SK-N-SH (cell line): Measurements from ENCODE around the gene FAM78A. TPM values are rescaled to one million over a fixed set of nuclear protein-coding genes. Genes with fewer than 3 reads are reported as not detected.
"Not testable (repeated sequence)": the region's sequence is repeated elsewhere in the genome, so short reads cannot be mapped to it uniquely, and the experiment has no call there.

ENCODE experiments used
- CTCF ChIA-PET: fragments of 300-600, 350-600 bp; formaldehyde crosslinking; extraction: SDS; loops from one replicate; lab custom pipeline; 2021; lab: Yijun Ruan, JAX
- POLR2A ChIA-PET: fragments of 350-600 bp; sonication (Branson Sonifier 250); formaldehyde crosslinking; extraction: SDS; loops from one replicate; lab custom pipeline; 2020; ENCODE audit warnings: antibody characterized with exemption, inconsistent platforms; lab: Yijun Ruan, JAX
- DNase-seq: peaks from one replicate; pipeline ENCODE4 v3.0.0; 2012
- H2AFZ ChIP-seq: fragments of 200-600 bp; sonication (generic); 2 replicates; pipeline ENCODE4 v1.8.1; 2016; ENCODE audit warnings: antibody characterized with exemption, mild to moderate bottlenecking, low read depth
- H3F3A ChIP-seq: fragments of 200-600 bp; sonication (generic); replicated peaks from 2 replicates; pipeline ENCODE3; 2016; ENCODE audit warnings: antibody characterized with exemption, mild to moderate bottlenecking; ENCODE audit not compliant: insufficient read depth
- H3K27ac ChIP-seq, 2 experiments: fragments of 200-500 bp in 1 of 2; fragments of 200-600 bp in 1 of 2; sonication (Bioruptor generic) in 1 of 2; sonication (generic), shearing (Covaris generic) in 1 of 2; 2 replicates each; pipeline versions ENCODE4 v1.5.1 to v1.6.1; 2014 to 2016; ENCODE audit warnings: low read depth in 2 of 2, inconsistent platforms in 1 of 2, low read length in 1 of 2, mild to moderate bottlenecking in 1 of 2, mixed read lengths in 1 of 2
- H3K27me3 ChIP-seq: fragments of 200-600 bp; sonication (generic), shearing (Covaris generic); 2 replicates; pipeline ENCODE4 v1.6.1; 2016; ENCODE audit warnings: mixed run types; ENCODE audit not compliant: insufficient read depth
- H3K36me3 ChIP-seq, 2 experiments: fragments of 200-500 bp in 1 of 2; fragments of 200-600 bp in 1 of 2; sonication (Bioruptor generic) in 1 of 2; sonication (generic) in 1 of 2; replicated peaks in 1 of 2; 2 replicates each; pipeline versions ENCODE3 to v1.5.1; 2014 to 2016; ENCODE audit warnings: low read length in 1 of 2, mild to moderate bottlenecking in 1 of 2; ENCODE audit not compliant: insufficient read depth in 2 of 2, control insufficient read depth in 1 of 2
- H3K4me1 ChIP-seq, 2 experiments: fragments of 200-500 bp in 1 of 2; fragments of 200-600 bp in 1 of 2; sonication (Bioruptor generic) in 1 of 2; sonication (generic), shearing (Covaris generic) in 1 of 2; 2 replicates each; pipeline versions ENCODE4 v1.5.1 to v1.6.1; 2014 to 2016; ENCODE audit warnings: low read depth in 1 of 2, low read length in 1 of 2, mixed run types in 1 of 2; ENCODE audit not compliant: insufficient read depth in 2 of 2, control insufficient read depth in 1 of 2
- H3K4me2 ChIP-seq: fragments of 200-600 bp; sonication (generic), shearing (Covaris generic); 2 replicates; pipeline ENCODE4 v1.6.1; 2017; ENCODE audit warnings: mixed run types
- H3K4me3 ChIP-seq, 2 experiments: fragments of 200-500 bp in 1 of 2; fragments of 200-600 bp in 1 of 2; sonication (Bioruptor generic) in 1 of 2; sonication (generic), shearing (Covaris generic) in 1 of 2; 2 replicates each; pipeline versions ENCODE4 v1.5.1 to v1.8.1; 2014 to 2016; ENCODE audit warnings: low read depth in 2 of 2, inconsistent platforms in 1 of 2, low read length in 1 of 2, mild to moderate bottlenecking in 1 of 2, mixed read lengths in 1 of 2, moderate library complexity in 1 of 2
- H3K79me2 ChIP-seq: fragments of 200-600 bp; sonication (generic); 2 replicates; pipeline ENCODE4 v1.8.1; 2017; ENCODE audit warnings: mild to moderate bottlenecking; ENCODE audit not compliant: insufficient read depth
- H3K9ac ChIP-seq: fragments of 200-600 bp; sonication (generic); 2 replicates; pipeline ENCODE4 v1.6.1; 2017; ENCODE audit warnings: mixed run types
- H3K9me2 ChIP-seq: fragments of 200-600 bp; sonication (generic); 2 replicates; pipeline ENCODE4 v1.6.1; 2017; ENCODE audit warnings: mixed run types
- H3K9me3 ChIP-seq: fragments of 200-600 bp; sonication (generic); 2 replicates; pipeline ENCODE4 v1.6.1; 2017; ENCODE audit warnings: mixed run types, mild to moderate bottlenecking, moderate library complexity
- H4K20me1 ChIP-seq: fragments of 200-600 bp; sonication (generic); 2 replicates; pipeline ENCODE4 v1.6.1; 2017; ENCODE audit warnings: mild to moderate bottlenecking, mixed run types; ENCODE audit not compliant: insufficient read depth
- EP300 ChIP-seq, 2 experiments: IDR thresholded peaks; 2 replicates each; pipeline versions ENCODE4 v1.4.0 to v1.6.1; 2012; ENCODE audit warnings: borderline replicate concordance in 1 of 2, low read depth in 1 of 2, low read length in 1 of 2
- FOSL2 ChIP-seq: IDR thresholded peaks from 2 replicates; pipeline ENCODE4 v1.4.0; 2012; ENCODE audit warnings: low read depth, mild to moderate bottlenecking, moderate library complexity, borderline replicate concordance
- JUND ChIP-seq: IDR thresholded peaks from 2 replicates; pipeline ENCODE4 v1.4.0; 2012
- MXI1 ChIP-seq: IDR thresholded peaks from 2 replicates; pipeline ENCODE4 v1.6.1; 2012; ENCODE audit warnings: mild to moderate bottlenecking, low read depth, low read length, improper control_type of control experiment
- NRF1 ChIP-seq: IDR thresholded peaks from 2 replicates; pipeline ENCODE4 v1.6.1; 2012; ENCODE audit warnings: low read depth, mild to moderate bottlenecking, low read length
- POLR2AphosphoS5 ChIP-seq: IDR thresholded peaks from 2 replicates; pipeline ENCODE4 v1.6.1; 2012; ENCODE audit warnings: low read depth, low read length
- RCOR1 ChIP-seq: fragments of 150-350 bp; IDR thresholded peaks from 2 replicates; pipeline ENCODE4 v1.6.1; 2017; ENCODE audit warnings: antibody characterized with exemption, low read length
- RXRA ChIP-seq: IDR thresholded peaks from 2 replicates; pipeline ENCODE4 v1.4.0; 2012; ENCODE audit warnings: low read depth, mild to moderate bottlenecking, borderline replicate concordance
- SIN3A ChIP-seq: IDR thresholded peaks from 2 replicates; pipeline ENCODE4 v1.6.1; 2012; ENCODE audit warnings: low read depth, mild to moderate bottlenecking, low read length, moderate library complexity, borderline replicate concordance
- TCF12 ChIP-seq: IDR thresholded peaks from 2 replicates; pipeline ENCODE4 v1.4.0; 2012
- WGBS: methylation state at CpG from one replicate; pipeline ENCODE4 v1.1.6; 2017; ENCODE audit warnings: low lambda C conversion rate; 5-methylcytosine and 5-hydroxymethylcytosine counted together
- polyA plus RNA-seq, 3 experiments: library from polyadenylated mRNA; depleted of rRNA; stranded (reverse); fragments of >200 nt; gene quantifications; 2 replicates each; pipeline ENCODE4 v1.2.3, GENCODE V29; 2012
- TF ChIP-seq, protein P1 (sequence below): IDR thresholded peaks from 2 replicates; pipeline ENCODE4; 2012
- TF ChIP-seq, protein P2 (sequence below): IDR thresholded peaks from 2 replicates; pipeline ENCODE4 v1.4.0; 2012; ENCODE audit warnings: low read depth, borderline replicate concordance
- TF ChIP-seq, protein P3 (sequence below): IDR thresholded peaks from 2 replicates; pipeline ENCODE4 v1.4.0; 2012; ENCODE audit warnings: low read depth, borderline replicate concordance

The FAM78A gene
- polyA plus RNA-seq, 1 of the 3 experiments (the other 2 are of a cell fraction): 1.0 TPM

DNA sequence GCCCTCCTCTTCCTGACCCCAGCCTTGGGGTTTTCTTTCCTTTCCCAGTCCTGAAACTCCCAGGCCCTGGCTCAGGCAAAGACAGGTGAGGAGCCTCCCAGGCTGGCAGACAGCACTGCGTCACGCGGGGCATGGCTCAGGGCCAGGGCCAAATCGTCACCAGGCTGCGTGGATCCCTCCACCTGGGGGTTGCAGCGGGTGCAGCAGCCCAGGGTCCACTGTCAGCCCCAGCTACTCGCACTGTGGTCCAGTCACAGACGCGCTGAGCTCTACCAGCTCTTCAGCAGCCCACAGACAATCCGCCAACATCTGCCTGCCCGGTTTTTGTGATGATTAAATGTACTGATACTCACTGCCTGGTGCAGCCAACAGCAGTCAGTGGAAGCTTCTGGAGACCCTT, 12.1 kb downstream of the FAM78A start:
- Histone ChIP-seq H2AFZ (no peak overlapping the region), H3K9me3 (no peaks in the 10 kb centered on the region), H3F3A (no peaks in the 10 kb centered on the region), H3K4me1 (peaks cover 0 to 6% of the 10 kb centered on the region in 2 experiments; a peak in 1 of 4 replicates), H3K27me3 (no peaks in the 10 kb centered on the region), H4K20me1 (no peaks in the 10 kb centered on the region), H3K79me2 (no peaks in the 10 kb centered on the region), H3K4me3 (no peak overlapping the region), H3K27ac (no peak overlapping the region), H3K9me2 (no peaks in the 10 kb centered on the region), H3K9ac (no peak overlapping the region), H3K36me3 (no peaks in the 10 kb centered on the region), H3K4me2 (no peak overlapping the region)
- WGBS: 78% methylated on average over 11 of the region's 11 CpGs
- peak; percentile 74 for DNase-seq
- ChIA-PET CTCF (interaction anchor here (1.3 to 1.5 kb wide), 2 partner anchors 16 to 72 kb away, joined by 3 read pairs; no protein-coding TSS in a partner anchor), POLR2A (interaction anchor here (0.7 kb wide), 1 partner anchor 57 kb away, joined by 3 read pairs; no protein-coding TSS in a partner anchor)
- TF ChIP-seq, protein P1, sequence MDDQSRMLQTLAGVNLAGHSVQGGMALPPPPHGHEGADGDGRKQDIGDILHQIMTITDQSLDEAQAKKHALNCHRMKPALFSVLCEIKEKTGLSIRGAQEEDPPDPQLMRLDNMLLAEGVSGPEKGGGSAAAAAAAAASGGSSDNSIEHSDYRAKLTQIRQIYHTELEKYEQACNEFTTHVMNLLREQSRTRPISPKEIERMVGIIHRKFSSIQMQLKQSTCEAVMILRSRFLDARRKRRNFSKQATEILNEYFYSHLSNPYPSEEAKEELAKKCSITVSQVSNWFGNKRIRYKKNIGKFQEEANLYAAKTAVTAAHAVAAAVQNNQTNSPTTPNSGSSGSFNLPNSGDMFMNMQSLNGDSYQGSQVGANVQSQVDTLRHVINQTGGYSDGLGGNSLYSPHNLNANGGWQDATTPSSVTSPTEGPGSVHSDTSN: no peak
- TF ChIP-seq, protein P2, sequence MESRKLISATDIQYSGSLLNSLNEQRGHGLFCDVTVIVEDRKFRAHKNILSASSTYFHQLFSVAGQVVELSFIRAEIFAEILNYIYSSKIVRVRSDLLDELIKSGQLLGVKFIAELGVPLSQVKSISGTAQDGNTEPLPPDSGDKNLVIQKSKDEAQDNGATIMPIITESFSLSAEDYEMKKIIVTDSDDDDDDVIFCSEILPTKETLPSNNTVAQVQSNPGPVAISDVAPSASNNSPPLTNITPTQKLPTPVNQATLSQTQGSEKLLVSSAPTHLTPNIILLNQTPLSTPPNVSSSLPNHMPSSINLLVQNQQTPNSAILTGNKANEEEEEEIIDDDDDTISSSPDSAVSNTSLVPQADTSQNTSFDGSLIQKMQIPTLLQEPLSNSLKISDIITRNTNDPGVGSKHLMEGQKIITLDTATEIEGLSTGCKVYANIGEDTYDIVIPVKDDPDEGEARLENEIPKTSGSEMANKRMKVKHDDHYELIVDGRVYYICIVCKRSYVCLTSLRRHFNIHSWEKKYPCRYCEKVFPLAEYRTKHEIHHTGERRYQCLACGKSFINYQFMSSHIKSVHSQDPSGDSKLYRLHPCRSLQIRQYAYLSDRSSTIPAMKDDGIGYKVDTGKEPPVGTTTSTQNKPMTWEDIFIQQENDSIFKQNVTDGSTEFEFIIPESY: no peak

DNA sequence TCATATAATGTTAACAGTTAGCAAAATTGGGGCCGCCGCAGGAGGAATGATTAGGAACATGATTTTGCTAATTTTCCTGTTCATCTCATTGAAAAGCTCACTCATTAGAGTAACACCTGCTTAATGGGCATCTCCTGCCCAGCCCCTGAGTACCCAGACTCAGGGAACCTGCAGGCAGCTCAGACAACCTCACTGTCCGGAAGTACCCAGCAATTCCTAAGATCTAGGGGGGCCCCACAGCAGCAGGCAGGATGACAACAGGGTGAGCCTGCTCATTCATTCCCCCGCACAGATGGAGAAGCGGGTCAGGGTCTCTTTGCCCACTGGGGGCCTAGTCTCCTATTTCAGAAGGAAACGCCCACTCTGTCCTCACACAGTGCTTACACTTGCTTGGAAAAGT, 12.6 kb downstream of the FAM78A start:
- no peak overlapping the region for H3K4me2 ChIP-seq
- POLR2A ChIA-PET: interaction anchor here (0.7 kb wide), 1 partner anchor 57 kb away, joined by 3 read pairs; no protein-coding TSS in a partner anchor
- TF ChIP-seq, protein P3, sequence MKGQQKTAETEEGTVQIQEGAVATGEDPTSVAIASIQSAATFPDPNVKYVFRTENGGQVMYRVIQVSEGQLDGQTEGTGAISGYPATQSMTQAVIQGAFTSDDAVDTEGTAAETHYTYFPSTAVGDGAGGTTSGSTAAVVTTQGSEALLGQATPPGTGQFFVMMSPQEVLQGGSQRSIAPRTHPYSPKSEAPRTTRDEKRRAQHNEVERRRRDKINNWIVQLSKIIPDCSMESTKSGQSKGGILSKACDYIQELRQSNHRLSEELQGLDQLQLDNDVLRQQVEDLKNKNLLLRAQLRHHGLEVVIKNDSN: no peak
- TF ChIP-seq POLR2AphosphoS5 (no peak), RCOR1 (no peak), JUND (no peak), RXRA (no peak), FOSL2 (no peak), SIN3A (no peak), EP300 (IDR thresholded peaks at IDR 0.05; ENCODE audit: borderline replicate concordance in 1 of 2, low read depth in 1 of 2, low read length in 1 of 2) (no peak), TCF12 (no peak), MXI1 (no peak), NRF1 (no peak)
- TF ChIP-seq, protein P1: no peak
- no peaks in the 10 kb centered on the region for H3K9me3 ChIP-seq
- H3K4me3 ChIP-seq: no peak overlapping the region
- no peaks in the 10 kb centered on the region for H3F3A ChIP-seq
- no peaks in the 10 kb centered on the region for H4K20me1 ChIP-seq
- no peaks in the 10 kb centered on the region for H3K79me2 ChIP-seq
- no peaks in the 10 kb centered on the region for H3K9me2 ChIP-seq
- H2AFZ ChIP-seq: no peak overlapping the region
- H3K27ac ChIP-seq: no peak overlapping the region
- no peak for DNase-seq
- 85% methylated on average over 6 of the region's 6 CpGs for WGBS
- H3K4me1 ChIP-seq: peaks cover 0 to 6% of the 10 kb centered on the region in 2 experiments; a peak in 1 of 4 replicates
- no peak overlapping the region for H3K9ac ChIP-seq
- no peaks in the 10 kb centered on the region for H3K36me3 ChIP-seq
- CTCF ChIA-PET: interaction anchor here (1.3 to 1.5 kb wide), 2 partner anchors 16 to 73 kb away, joined by 3 read pairs; no protein-coding TSS in a partner anchor
- H3K27me3 ChIP-seq: no peaks in the 10 kb centered on the region

DNA sequence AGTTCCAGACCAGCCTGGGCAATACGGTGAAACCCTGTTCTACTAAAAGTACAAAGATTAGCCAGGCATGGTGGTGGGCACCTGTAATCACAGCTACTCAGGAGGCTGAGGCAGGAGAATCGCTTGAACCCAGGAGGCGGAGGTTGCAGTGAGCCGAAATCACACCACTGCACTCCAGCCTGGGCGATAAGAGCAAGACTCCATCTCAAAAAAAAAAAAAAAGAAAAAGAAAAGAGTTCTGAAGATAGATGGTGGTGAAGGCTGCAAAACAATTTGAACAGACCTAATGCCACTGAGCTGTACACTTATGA, 13.3 kb downstream of the FAM78A start:
- H3K9me2 ChIP-seq, H3K4me3 ChIP-seq, H3K9ac ChIP-seq, CTCF ChIA-PET, H3K9me3 ChIP-seq, POLR2A ChIA-PET, DNase-seq, H3K36me3 ChIP-seq, H3K27ac ChIP-seq, H3K4me1 ChIP-seq, H4K20me1 ChIP-seq, H3F3A ChIP-seq, H3K4me2 ChIP-seq, H3K79me2 ChIP-seq, H2AFZ ChIP-seq, H3K27me3 ChIP-seq: not testable (repeated sequence)
- 98% methylated on average over 5 of the region's 5 CpGs for WGBS
